OCI-LY3 (cell line): ENCODE results near the gene SFTA2.

ENCODE experiments used
- EZH2phosphoT487 ChIP-seq: fragments of 200-600 bp; shearing (Covaris generic); IDR thresholded peaks from 2 replicates; pipeline ENCODE4 v1.6.1; 2018; ENCODE audit warnings: antibody characterized with exemption, mixed run types, low read depth
- TF ChIP-seq, protein P1 (sequence below): fragments of 200-600, 300-600 bp; sonication (generic); IDR thresholded peaks from 2 replicates; pipeline ENCODE4 v1.5.1; 2014; ENCODE audit warnings: antibody characterized with exemption, low read length, low read depth

DNA sequence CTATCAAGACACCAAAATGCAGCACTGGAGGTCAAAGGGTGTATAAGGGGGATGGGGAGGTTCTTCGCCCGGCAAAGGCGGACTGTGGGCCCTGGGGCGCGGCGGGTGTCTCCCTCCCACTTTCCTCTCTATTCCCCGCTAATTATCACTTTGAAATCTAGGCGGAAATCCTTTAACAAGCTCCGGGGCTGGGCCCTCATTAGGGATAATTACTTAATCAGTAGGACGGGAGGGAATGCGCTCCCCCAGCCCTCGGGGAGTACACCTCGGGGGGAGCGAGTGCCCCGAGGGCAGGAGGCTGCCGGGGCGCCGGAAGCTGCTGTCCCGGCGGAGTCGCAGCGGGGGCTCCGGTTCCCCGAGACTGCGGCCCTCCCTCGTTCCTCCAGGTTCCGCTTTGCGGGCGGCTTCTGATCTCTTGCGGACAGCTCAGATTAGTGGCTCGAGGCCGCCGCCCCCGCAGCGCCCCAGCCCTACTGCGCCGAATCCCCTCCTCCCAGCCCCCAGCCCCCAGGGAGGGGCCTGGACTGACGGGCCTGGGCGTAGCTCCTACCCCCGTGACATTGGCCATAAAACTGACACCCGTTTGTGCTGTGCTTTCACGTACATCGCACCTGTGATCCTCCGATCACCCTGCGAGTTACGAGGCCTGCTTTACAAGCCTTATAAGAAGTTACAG lies 23.5 kb upstream of the SFTA2 start:
- TF ChIP-seq, protein P1, sequence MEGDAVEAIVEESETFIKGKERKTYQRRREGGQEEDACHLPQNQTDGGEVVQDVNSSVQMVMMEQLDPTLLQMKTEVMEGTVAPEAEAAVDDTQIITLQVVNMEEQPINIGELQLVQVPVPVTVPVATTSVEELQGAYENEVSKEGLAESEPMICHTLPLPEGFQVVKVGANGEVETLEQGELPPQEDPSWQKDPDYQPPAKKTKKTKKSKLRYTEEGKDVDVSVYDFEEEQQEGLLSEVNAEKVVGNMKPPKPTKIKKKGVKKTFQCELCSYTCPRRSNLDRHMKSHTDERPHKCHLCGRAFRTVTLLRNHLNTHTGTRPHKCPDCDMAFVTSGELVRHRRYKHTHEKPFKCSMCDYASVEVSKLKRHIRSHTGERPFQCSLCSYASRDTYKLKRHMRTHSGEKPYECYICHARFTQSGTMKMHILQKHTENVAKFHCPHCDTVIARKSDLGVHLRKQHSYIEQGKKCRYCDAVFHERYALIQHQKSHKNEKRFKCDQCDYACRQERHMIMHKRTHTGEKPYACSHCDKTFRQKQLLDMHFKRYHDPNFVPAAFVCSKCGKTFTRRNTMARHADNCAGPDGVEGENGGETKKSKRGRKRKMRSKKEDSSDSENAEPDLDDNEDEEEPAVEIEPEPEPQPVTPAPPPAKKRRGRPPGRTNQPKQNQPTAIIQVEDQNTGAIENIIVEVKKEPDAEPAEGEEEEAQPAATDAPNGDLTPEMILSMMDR: no peak
- TF ChIP-seq EZH2phosphoT487: no peak
